GM10266 (cell line): ENCODE measurements around the gene STARD8.
"Not testable (repeated sequence)": the region's sequence is repeated elsewhere in the genome, so short reads cannot be mapped to it uniquely, and the experiment has no call there.

Source experiments
- DNase-seq: peaks from one replicate; pipeline ENCODE4 v3.0.0; 2012; ENCODE audit errors: extremely low spot score
- TF ChIP-seq, protein P1 (sequence below): IDR thresholded peaks from 2 replicates; pipeline ENCODE4 v1.5.1; 2012; ENCODE audit warnings: mild to moderate bottlenecking, low read depth; ENCODE audit not compliant: control insufficient read depth, insufficient read depth; ENCODE audit errors: missing control alignments

Gene STARD8, protein sequence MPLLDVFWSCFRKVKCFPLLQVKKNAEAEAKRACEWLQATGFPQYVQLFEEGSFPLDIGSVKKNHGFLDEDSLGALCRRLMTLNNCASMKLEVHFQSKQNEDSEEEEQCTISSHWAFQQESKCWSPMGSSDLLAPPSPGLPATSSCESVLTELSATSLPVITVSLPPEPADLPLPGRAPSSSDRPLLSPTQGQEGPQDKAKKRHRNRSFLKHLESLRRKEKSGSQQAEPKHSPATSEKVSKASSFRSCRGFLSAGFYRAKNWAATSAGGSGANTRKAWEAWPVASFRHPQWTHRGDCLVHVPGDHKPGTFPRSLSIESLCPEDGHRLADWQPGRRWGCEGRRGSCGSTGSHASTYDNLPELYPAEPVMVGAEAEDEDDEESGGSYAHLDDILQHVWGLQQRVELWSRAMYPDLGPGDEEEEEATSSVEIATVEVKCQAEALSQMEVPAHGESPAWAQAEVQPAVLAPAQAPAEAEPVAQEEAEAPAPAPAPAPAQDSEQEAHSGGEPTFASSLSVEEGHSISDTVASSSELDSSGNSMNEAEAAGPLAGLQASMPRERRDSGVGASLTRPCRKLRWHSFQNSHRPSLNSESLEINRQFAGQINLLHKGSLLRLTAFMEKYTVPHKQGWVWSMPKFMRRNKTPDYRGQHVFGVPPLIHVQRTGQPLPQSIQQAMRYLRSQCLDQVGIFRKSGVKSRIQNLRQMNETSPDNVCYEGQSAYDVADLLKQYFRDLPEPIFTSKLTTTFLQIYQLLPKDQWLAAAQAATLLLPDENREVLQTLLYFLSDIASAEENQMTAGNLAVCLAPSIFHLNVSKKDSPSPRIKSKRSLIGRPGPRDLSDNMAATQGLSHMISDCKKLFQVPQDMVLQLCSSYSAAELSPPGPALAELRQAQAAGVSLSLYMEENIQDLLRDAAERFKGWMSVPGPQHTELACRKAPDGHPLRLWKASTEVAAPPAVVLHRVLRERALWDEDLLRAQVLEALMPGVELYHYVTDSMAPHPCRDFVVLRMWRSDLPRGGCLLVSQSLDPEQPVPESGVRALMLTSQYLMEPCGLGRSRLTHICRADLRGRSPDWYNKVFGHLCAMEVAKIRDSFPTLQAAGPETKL

DNA sequence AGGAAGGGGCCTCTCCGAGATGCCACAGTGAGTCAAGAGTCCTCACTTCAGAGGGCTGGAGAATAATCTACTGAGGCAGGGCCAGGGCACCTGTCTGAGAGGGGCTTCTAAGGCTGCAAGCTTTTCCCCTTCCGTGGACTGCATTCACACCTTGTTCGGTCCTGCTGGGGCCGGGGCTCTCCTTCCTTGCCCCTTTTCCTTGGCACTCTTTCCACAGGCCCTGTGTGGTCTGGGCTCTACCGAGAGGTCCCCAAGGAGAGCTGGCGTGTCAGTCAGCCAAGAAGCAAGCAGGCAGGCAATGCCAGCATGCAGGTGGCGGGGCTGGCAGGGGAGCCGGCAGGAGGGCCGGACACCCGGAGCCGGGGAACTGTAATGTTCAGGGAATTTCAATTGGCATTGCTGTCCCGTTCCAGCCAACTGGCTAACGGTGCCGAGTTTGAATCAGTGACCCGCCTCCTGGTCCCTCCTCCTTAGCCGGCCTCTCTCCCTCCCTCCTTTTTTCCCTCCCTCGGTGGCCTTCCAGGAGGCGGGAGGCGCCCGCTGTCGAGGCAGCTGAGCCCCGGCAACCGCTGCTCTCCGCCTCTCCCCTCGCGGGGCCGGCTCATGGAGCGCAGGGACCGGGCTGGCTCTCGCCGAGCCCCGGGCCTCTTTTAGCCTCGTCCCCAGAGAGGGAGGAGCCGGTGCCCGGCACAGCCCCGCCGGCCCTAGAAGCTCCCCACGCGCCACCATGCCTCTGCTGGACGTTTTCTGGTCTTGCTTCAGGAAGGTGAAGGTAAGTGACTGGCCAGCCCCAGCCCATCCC is at the start of gene STARD8:
Gene STARD8, plus strand, starts transcription at position 511 of the 802 bp plus-strand sequence. Its CDS starts 217 bp downstream, at position 728.
- TF ChIP-seq, protein P1, sequence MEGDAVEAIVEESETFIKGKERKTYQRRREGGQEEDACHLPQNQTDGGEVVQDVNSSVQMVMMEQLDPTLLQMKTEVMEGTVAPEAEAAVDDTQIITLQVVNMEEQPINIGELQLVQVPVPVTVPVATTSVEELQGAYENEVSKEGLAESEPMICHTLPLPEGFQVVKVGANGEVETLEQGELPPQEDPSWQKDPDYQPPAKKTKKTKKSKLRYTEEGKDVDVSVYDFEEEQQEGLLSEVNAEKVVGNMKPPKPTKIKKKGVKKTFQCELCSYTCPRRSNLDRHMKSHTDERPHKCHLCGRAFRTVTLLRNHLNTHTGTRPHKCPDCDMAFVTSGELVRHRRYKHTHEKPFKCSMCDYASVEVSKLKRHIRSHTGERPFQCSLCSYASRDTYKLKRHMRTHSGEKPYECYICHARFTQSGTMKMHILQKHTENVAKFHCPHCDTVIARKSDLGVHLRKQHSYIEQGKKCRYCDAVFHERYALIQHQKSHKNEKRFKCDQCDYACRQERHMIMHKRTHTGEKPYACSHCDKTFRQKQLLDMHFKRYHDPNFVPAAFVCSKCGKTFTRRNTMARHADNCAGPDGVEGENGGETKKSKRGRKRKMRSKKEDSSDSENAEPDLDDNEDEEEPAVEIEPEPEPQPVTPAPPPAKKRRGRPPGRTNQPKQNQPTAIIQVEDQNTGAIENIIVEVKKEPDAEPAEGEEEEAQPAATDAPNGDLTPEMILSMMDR = no peak
- DNase-seq = no peak

DNA sequence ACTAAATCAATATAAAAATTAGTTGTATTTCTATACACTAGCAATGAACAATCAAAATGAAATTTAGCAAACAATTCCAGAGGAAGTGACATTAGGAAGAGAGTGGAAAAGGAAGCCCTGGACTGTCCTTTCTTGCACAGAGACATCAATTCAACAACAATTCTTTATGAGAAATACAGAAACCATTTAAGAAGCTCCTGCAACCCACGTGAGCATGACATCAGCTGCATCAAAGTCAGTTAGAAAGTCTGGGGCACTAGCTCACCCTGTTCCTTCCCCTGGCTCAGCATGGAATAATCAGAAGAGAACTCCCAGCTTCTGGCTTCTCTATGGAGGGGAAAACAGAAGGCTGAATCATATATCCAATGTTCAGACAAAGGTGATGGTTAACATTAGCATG is 48.6 kb upstream of the STARD8 start:
- TF ChIP-seq, protein P1 = no peak
- DNase-seq = no peak

DNA sequence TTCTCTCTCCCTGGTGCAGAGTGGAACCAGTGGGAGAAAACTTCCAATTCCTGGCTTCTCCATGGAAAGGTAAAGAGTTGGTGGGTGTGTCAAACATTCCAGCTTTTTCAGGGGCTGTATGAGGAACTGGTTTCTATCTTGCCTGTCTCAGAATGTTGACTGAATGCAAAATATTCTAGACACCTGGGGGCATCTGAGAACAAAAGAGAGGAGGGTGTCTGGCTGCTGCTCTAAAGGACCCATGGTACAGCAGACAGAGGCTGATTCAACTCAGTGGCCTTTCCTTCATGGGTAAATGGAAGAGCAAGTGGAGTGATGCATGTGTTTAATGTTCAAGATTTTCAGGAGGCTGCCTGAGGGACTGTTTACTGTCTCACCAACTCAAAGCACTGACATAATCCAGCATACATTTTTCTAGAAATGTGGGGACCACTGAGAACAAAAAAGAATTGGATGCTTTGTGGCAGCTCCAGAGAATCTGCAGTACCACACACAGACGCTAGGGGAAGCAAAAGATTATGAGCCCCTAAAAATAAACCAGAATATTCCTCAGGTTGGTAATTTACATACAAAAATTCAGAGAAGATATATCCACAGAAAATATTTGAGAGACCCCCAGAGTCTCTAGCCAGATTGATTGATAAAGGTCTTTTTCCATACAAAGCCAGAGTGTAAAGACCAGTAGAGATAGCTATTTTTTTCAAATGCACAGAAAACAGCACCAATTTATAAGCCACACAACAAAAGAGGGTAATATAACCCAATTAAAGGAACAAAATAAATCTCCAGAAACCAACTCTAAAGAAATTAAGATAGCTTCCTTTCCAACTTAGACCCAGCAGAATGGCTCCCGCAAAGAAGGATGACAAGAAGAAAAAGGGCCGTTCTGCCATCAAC is 48.0 kb upstream of the STARD8 start:
- DNase-seq = no peak
- TF ChIP-seq, protein P1 = peak; percentile 23

- not testable (repeated sequence) for DNase-seq
Measured at GRCh38 chrX:68604216-68604615, 43.2 kb upstream of the STARD8 start.

DNA sequence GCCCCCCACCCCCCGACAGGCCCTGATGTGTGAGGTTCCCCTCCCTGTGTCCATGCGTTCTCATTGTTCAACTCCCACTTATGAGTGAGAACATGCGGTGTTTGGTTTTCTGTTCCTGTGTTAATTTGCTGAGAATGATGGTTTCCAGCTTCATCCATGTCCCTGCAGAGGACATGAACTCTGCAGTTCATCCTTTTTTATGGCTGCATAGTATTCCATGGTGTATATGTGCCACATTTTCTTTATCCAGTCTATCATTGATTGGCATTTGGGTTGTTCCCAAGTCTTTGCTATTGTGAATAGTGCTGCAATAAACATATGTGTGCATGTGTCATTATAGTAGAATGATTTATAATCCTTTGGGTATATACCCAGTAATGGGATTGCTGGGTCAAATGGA is 32.7 kb upstream of the STARD8 start:
- not testable (repeated sequence) for DNase-seq

GRCh38 chrX:68627986-68628385 is 19.5 kb upstream of the STARD8 start:
- no peak for DNase-seq
- TF ChIP-seq, protein P1 = no peak

GRCh38 chrX:68629936-68630335 is 17.5 kb upstream of the STARD8 start:
- not testable (repeated sequence) for DNase-seq
